Measurements from ENCODE around the gene GSTT2B. TPM values are rescaled to one million over a fixed set of nuclear protein-coding genes. Genes with fewer than 3 reads are reported as not detected.

The GSTT2B gene
- total RNA-seq, 4 donors from 2014 or later, result 3.4 to 9.9 (median 7.5) TPM; not detected in 1

- H3K27me3 ChIP-seq, result no peaks in the 10 kb centered on the region
- H3K27ac ChIP-seq (replicated peaks in 1 of 4), result no peak overlapping the region
- H3K36me3 ChIP-seq, result no peaks in the 10 kb centered on the region
- DNase-seq (ENCODE audit: extremely low spot score), result no peak
- intact Hi-C loops (cut with DNase I), result no loop called here
- no peak overlapping the region for H3K4me3 ChIP-seq
- H3K4me1 ChIP-seq, result peaks cover 10 to 29% (median 23%) of the 10 kb centered on the region in 4 donors
- no peaks in the 10 kb centered on the region for H3K9me3 ChIP-seq
- WGBS, result 88% methylated on average over 8 of the region's 8 CpGs
- TF ChIP-seq EP300 (IDR thresholded peaks at IDR 0.05) (no peak), POLR2AphosphoS5 (IDR thresholded peaks at IDR 0.05) (no peak), CTCF (IDR thresholded peaks at IDR 0.05) (no peak), POLR2A (IDR thresholded peaks at IDR 0.05; ENCODE audit: low read depth) (no peak)
These were observed 46.4 kb upstream of the GSTT2B start for GRCh38 chr22:24007253-24008021.

GRCh38 chr22:24006914-24007214 is 45.9 kb upstream of the GSTT2B start:
- intact Hi-C loops (cut with DNase I), result no loop called here
- H3K27me3 ChIP-seq, result no peaks in the 10 kb centered on the region
- TF ChIP-seq EP300 (IDR thresholded peaks at IDR 0.05) (no peak), CTCF (IDR thresholded peaks at IDR 0.05) (no peak), POLR2AphosphoS5 (IDR thresholded peaks at IDR 0.05) (no peak), POLR2A (IDR thresholded peaks at IDR 0.05; ENCODE audit: low read depth) (no peak)
- H3K36me3 ChIP-seq, result no peaks in the 10 kb centered on the region
- no peak overlapping the region for H3K4me3 ChIP-seq
- WGBS, result 90% methylated on average over 6 of the region's 6 CpGs
- H3K27ac ChIP-seq (replicated peaks in 1 of 4), result no peak overlapping the region
- no peak for DNase-seq (ENCODE audit: extremely low spot score)
- no peaks in the 10 kb centered on the region for H3K9me3 ChIP-seq
- H3K4me1 ChIP-seq, result peaks cover 8 to 24% (median 17%) of the 10 kb centered on the region in 4 donors

GRCh38 chr22:24006207-24006913 is 45.4 kb upstream of the GSTT2B start:
- TF ChIP-seq POLR2A (IDR thresholded peaks at IDR 0.05; ENCODE audit: low read depth) (no peak), CTCF (IDR thresholded peaks at IDR 0.05) (no peak)
- DNase-seq (ENCODE audit: extremely low spot score), result no peak
- intact Hi-C loops (cut with DNase I), result no loop called here
- Histone ChIP-seq H3K27me3 (no peaks in the 10 kb centered on the region), H3K9me3 (no peaks in the 10 kb centered on the region), H3K4me1 (peaks cover 8 to 18% (median 14%) of the 10 kb centered on the region in 4 donors), H3K27ac (replicated peaks in 1 of 4) (no peak overlapping the region), H3K4me3 (no peak overlapping the region), H3K36me3 (no peaks in the 10 kb centered on the region)
- 71% methylated on average over 10 of the region's 10 CpGs for WGBS

- no peak for DNase-seq (ENCODE audit: extremely low spot score)
- H3K4me3 ChIP-seq, result no peak within 1 kb of the TSS
- TF ChIP-seq POLR2AphosphoS5 (IDR thresholded peaks at IDR 0.05), result no peak
- TF ChIP-seq EP300 (IDR thresholded peaks at IDR 0.05), result no peak
- TF ChIP-seq POLR2A (IDR thresholded peaks at IDR 0.05; ENCODE audit: low read depth), result no peak
- no peak for TF ChIP-seq CTCF (IDR thresholded peaks at IDR 0.05)
- H3K36me3 ChIP-seq, result no peaks in the 10 kb centered on the region
- no peaks in the 10 kb centered on the region for H3K9me3 ChIP-seq
- intact Hi-C loops (cut with DNase I), result no loop called here
- H3K4me1 ChIP-seq, result peaks cover 8 to 12% (median 11%) of the 10 kb centered on the region in 4 donors
- 46% methylated on average over 6 of the region's 6 CpGs for WGBS
- H3K27me3 ChIP-seq, result no peaks in the 10 kb centered on the region
- H3K27ac ChIP-seq (replicated peaks in 1 of 4), result peak within 1 kb of the TSS; percentile 6 to 55 (median 32)
These were observed 44.2 kb upstream of the GSTT2B start, which contains the start of gene GSTT4 for GRCh38 chr22:24005201-24005600. Gene GSTT4 (minus strand): TSS chr22:24005453. CDS start chr22:24005356, 97 bp downstream.
